Body of pancreas (tissue), 4 donors: ENCODE data around the gene KRT82. TPM values are rescaled to one million over a fixed set of nuclear protein-coding genes. Genes with fewer than 3 reads are reported as not detected.

Experiments used
- ATAC-seq: fragments of 150-250 bp; one replicate; pipeline ENCODE4 v1.9.1; 2016
- DNase-seq, 4 donors: peaks; one replicate each; pipeline ENCODE4 v3.0.0-alpha.2; 2019
- H3K27ac ChIP-seq, 4 donors: fragments of 200-600 bp; sonication (generic); 1 replicate in 3 of 4; 2 replicates in 1 of 4; pipeline versions ENCODE4 v1.5.1 to v1.6.1; 2016 to 2019; ENCODE audit warnings: mild to moderate bottlenecking in 1 of 4, mixed read lengths in 1 of 4, moderate library complexity in 1 of 4
- H3K27me3 ChIP-seq, 2 donors: fragments of 200-600 bp; sonication (generic); one replicate each; pipeline ENCODE4 v1.6.0; 2016; ENCODE audit warnings: mild to moderate bottlenecking in 1 of 2
- H3K36me3 ChIP-seq, 2 donors: fragments of 200-600 bp; sonication (generic); replicated peaks in 1 of 2; 2 replicates each; pipeline ENCODE4 v1.5.1; 2016; ENCODE audit warnings: low read depth in 2 of 2; ENCODE audit not compliant: insufficient read depth in 1 of 2
- H3K4me1 ChIP-seq: fragments of 200-600 bp; sonication (generic); one replicate; pipeline ENCODE4 v1.6.0; 2016
- H3K4me3 ChIP-seq, 2 donors: fragments of 200-600 bp; sonication (generic); 1 replicate in 1 of 2; 2 replicates in 1 of 2; pipeline ENCODE4 v1.5.1; 2016 to 2019
- H3K9me3 ChIP-seq, 3 donors: fragments of 200-600 bp; sonication (generic); 1 replicate in 2 of 3; 2 replicates in 1 of 3; pipeline ENCODE4 v1.5.1; 2016
- POLR2A ChIP-seq, 3 donors: fragments of 450-650 bp; IDR thresholded peaks; one replicate each; pipeline ENCODE4 v1.6.1; 2016; ENCODE audit warnings: antibody characterized with exemption in 3 of 3, mild to moderate bottlenecking in 2 of 3
- WGBS, 2 donors: methylation state at CpG; one replicate each; pipeline ENCODE4 v1.1.5; 2017; 5-methylcytosine and 5-hydroxymethylcytosine counted together
- intact Hi-C: fragments of 100-400 bp; cut with DNase I; formaldehyde crosslinking; loops from one replicate; pipeline ENCODE4 v1.15.1; 2023
- total RNA-seq, 2 donors: library from RNA; depleted of rRNA; stranded (reverse); fragments of >200 nt; gene quantifications; one replicate each; pipeline ENCODE4 v1.1.0, GENCODE V29; 2016
- TF ChIP-seq, protein P1 (sequence below), 7 experiments: fragments of 450-650 bp in 4 of 7; fragments of 200-600 bp in 3 of 7; sonication (generic) in 3 of 7; IDR thresholded peaks; one replicate each; pipeline ENCODE4 v1.5.1; 2016 to 2019; ENCODE audit warnings: antibody characterized with exemption in 7 of 7

KRT82 gene
- total RNA-seq, 2 donors from 2014 or later, result not detected

GRCh38 chr12:52404951-52405350, 1.2 kb downstream of the KRT82 start:
- Histone ChIP-seq H3K27ac (no peak overlapping the region), H3K9me3 (no peaks in the 10 kb centered on the region), H3K36me3 (no peaks in the 10 kb centered on the region), H3K4me1 (no peaks in the 10 kb centered on the region), H3K27me3 (no peaks in the 10 kb centered on the region), H3K4me3 (no peak overlapping the region)
- ATAC-seq, result no peak
- intact Hi-C loops, result no loop called here
- DNase-seq, result no peak
- WGBS, 2 donors, result 79 to 83% methylated on average over 2 to 3 of the region's 3 CpGs
- TF ChIP-seq, protein P1, sequence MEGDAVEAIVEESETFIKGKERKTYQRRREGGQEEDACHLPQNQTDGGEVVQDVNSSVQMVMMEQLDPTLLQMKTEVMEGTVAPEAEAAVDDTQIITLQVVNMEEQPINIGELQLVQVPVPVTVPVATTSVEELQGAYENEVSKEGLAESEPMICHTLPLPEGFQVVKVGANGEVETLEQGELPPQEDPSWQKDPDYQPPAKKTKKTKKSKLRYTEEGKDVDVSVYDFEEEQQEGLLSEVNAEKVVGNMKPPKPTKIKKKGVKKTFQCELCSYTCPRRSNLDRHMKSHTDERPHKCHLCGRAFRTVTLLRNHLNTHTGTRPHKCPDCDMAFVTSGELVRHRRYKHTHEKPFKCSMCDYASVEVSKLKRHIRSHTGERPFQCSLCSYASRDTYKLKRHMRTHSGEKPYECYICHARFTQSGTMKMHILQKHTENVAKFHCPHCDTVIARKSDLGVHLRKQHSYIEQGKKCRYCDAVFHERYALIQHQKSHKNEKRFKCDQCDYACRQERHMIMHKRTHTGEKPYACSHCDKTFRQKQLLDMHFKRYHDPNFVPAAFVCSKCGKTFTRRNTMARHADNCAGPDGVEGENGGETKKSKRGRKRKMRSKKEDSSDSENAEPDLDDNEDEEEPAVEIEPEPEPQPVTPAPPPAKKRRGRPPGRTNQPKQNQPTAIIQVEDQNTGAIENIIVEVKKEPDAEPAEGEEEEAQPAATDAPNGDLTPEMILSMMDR (IDR thresholded peaks at IDR 0.05), result no peak
- no peak for TF ChIP-seq POLR2A (IDR thresholded peaks at IDR 0.05)

GRCh38 chr12:52403561-52403960, 2.6 kb downstream of the KRT82 start:
- TF ChIP-seq, protein P1 (IDR thresholded peaks at IDR 0.05), result no peak
- TF ChIP-seq POLR2A (IDR thresholded peaks at IDR 0.05), result no peak
- H3K9me3 ChIP-seq, result no peaks in the 10 kb centered on the region
- no peak for DNase-seq
- no peak overlapping the region for H3K27ac ChIP-seq
- no peak for ATAC-seq
- H3K36me3 ChIP-seq, result no peaks in the 10 kb centered on the region
- H3K4me1 ChIP-seq, result no peaks in the 10 kb centered on the region
- no peak overlapping the region for H3K4me3 ChIP-seq
- H3K27me3 ChIP-seq, result no peaks in the 10 kb centered on the region
- WGBS, 2 donors, result 85 to 92% methylated on average over 9 of the region's 9 CpGs
- intact Hi-C loops, result no loop called here

GRCh38 chr12:52402873-52403540, 3.1 kb downstream of the KRT82 start:
- Histone ChIP-seq H3K4me3 (no peak overlapping the region), H3K36me3 (no peaks in the 10 kb centered on the region), H3K27me3 (no peaks in the 10 kb centered on the region), H3K9me3 (no peaks in the 10 kb centered on the region), H3K4me1 (no peaks in the 10 kb centered on the region), H3K27ac (no peak overlapping the region)
- no peak for ATAC-seq
- 42 to 48% methylated on average over 3 of the region's 3 CpGs for WGBS, 2 donors
- no peak for DNase-seq
- TF ChIP-seq, protein P1 (IDR thresholded peaks at IDR 0.05), result no peak
- TF ChIP-seq POLR2A (IDR thresholded peaks at IDR 0.05), result no peak
- intact Hi-C loops, result no loop called here

- WGBS, 2 donors, result 96 to 98% methylated on average over 2 of the region's 2 CpGs
- DNase-seq, result no peak
Measured at GRCh38 chr12:52402377-52402776, 3.8 kb downstream of the KRT82 start.

GRCh38 chr12:52401926-52402325, 4.2 kb downstream of the KRT82 start:
- intact Hi-C loops, result no loop called here
- Histone ChIP-seq H3K4me1 (no peaks in the 10 kb centered on the region), H3K36me3 (no peaks in the 10 kb centered on the region), H3K27me3 (no peaks in the 10 kb centered on the region), H3K27ac (no peak overlapping the region), H3K9me3 (no peaks in the 10 kb centered on the region), H3K4me3 (no peak overlapping the region)
- TF ChIP-seq, protein P1 (IDR thresholded peaks at IDR 0.05), result no peak
- no peak for TF ChIP-seq POLR2A (IDR thresholded peaks at IDR 0.05)
- WGBS, 2 donors, result 52 to 81% methylated on average over 4 of the region's 4 CpGs
- no peak for ATAC-seq
- no peak for DNase-seq

More at GRCh38 chr12:52402377-52402776, 3.8 kb downstream of the KRT82 start:
- no peaks in the 10 kb centered on the region for H3K27me3 ChIP-seq
- no peak overlapping the region for H3K4me3 ChIP-seq
- no peaks in the 10 kb centered on the region for H3K36me3 ChIP-seq
- TF ChIP-seq POLR2A (IDR thresholded peaks at IDR 0.05), result no peak
- ATAC-seq, result no peak
- no peak overlapping the region for H3K27ac ChIP-seq
- no peaks in the 10 kb centered on the region for H3K4me1 ChIP-seq
- intact Hi-C loops, result no loop called here
- no peaks in the 10 kb centered on the region for H3K9me3 ChIP-seq
